Thyroid gland (tissue), 4 donors: Measurements from ENCODE around the gene FXR2.

ENCODE experiments used
- CTCF ChIP-seq, 6 experiments: fragments of 200-600 bp in 3 of 6; fragments of 450-650 bp in 3 of 6; sonication (generic) in 3 of 6; IDR thresholded peaks; one replicate each; pipeline ENCODE4 v1.5.1; 2016 to 2019; ENCODE audit warnings: antibody characterized with exemption in 6 of 6, mild to moderate bottlenecking in 2 of 6, inconsistent platforms in 1 of 6, moderate library complexity in 1 of 6
- POLR2A ChIP-seq, 2 donors: fragments of 450-650 bp; IDR thresholded peaks; one replicate each; pipeline ENCODE4 v1.6.1; 2017; ENCODE audit warnings: antibody characterized with exemption in 2 of 2, mild to moderate bottlenecking in 2 of 2, moderate library complexity in 1 of 2

GRCh38 chr17:7650509-7651096 lies 35.9 kb upstream of the FXR2 start, which contains the start of gene ATP1B2:
- TF ChIP-seq CTCF (IDR thresholded peaks at IDR 0.05), result no peak
- TF ChIP-seq POLR2A (IDR thresholded peaks at IDR 0.05), result no peak
